ENCODE data around the gene VASP.

DNA sequence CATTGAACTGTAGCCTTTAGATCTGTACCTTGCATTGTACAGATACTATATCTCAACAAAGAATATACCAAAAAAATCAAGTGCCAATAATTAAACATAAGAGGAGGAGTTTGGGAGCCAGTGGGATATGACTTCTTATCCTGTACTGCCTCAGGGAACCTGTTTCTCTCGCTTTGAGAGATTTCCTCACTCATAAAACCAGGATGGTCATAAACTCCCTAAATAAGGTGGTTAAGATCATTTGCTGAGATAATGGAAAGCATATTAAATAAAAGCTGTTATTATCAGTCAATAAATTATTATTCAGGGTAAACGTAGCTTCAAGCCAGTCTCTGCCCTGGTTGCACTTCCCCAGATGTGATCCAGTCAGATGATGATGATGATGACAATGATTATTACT, 60.3 kb downstream of the VASP start:
- TF ChIP-seq ZNF274 (IDR thresholded peaks at IDR 0.05; ENCODE audit: low read depth, low read length) (no peak), POLR2A (IDR thresholded peaks at IDR 0.05; ENCODE audit: borderline replicate concordance, extremely low read depth, insufficient read depth, insufficient read length) (no peak), ZFX (IDR thresholded peaks at IDR 0.05) (no peak)
- TF ChIP-seq, protein P1, sequence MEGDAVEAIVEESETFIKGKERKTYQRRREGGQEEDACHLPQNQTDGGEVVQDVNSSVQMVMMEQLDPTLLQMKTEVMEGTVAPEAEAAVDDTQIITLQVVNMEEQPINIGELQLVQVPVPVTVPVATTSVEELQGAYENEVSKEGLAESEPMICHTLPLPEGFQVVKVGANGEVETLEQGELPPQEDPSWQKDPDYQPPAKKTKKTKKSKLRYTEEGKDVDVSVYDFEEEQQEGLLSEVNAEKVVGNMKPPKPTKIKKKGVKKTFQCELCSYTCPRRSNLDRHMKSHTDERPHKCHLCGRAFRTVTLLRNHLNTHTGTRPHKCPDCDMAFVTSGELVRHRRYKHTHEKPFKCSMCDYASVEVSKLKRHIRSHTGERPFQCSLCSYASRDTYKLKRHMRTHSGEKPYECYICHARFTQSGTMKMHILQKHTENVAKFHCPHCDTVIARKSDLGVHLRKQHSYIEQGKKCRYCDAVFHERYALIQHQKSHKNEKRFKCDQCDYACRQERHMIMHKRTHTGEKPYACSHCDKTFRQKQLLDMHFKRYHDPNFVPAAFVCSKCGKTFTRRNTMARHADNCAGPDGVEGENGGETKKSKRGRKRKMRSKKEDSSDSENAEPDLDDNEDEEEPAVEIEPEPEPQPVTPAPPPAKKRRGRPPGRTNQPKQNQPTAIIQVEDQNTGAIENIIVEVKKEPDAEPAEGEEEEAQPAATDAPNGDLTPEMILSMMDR (IDR thresholded peaks at IDR 0.05 in 2 of 3, conservative IDR thresholded peaks at IDR 0.05 in 1 of 3; ENCODE audit: borderline replicate concordance in 1 of 3, insufficient read depth in 1 of 3, low read depth in 2 of 3, low read length in 2 of 3), result no peak
